GM21528 (cell line): ENCODE measurements around the gene TTF2.
"Not testable (repeated sequence)": the region's sequence is repeated elsewhere in the genome, so short reads cannot be mapped to it uniquely, and the experiment has no call there.

Source experiments
- ATAC-seq: cut with Tn5 transposase; IDR thresholded peaks from one replicate; pipeline ENCODE4 v1.9.1; 2021; ENCODE audit warnings: mild to moderate bottlenecking, moderate library complexity; ENCODE audit not compliant: unreplicated experiment, low FRiP score

TTF2 gene

GRCh38 chr1:117117697-117118096 lies 57.6 kb downstream of the TTF2 start:
- no peak for ATAC-seq

DNA sequence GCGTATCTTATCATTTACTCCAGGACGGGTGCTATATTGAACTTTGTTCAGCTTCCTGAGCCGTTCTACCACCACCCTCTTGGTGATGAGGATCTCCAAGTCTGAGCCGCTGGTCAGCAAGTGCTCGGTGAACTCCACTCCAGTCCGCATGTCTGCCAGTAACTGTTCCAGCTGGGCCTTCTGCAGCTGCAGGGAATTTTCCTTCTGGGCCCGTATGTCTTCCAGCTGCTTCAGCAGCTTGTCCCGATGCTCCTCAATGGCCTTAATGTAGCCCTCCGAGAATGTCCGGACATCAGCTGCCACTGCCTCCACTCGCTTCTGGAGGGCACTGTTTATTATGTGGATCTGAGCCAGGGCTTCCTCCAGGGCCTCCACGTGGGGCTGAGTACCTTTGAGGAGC lies 58.0 kb downstream of the TTF2 start:
- ATAC-seq: no peak

GRCh38 chr1:117119144-117119543 lies 59.0 kb downstream of the TTF2 start:
- ATAC-seq: not testable (repeated sequence)

GRCh38 chr1:117120774-117121588 lies 60.9 kb downstream of the TTF2 start:
- ATAC-seq: peak; percentile 19

GRCh38 chr1:117121589-117122329 lies 61.6 kb downstream of the TTF2 start, which contains the start of gene TRIM45:
TRIM45 (minus strand) TSS chr1:117121749; CDS start chr1:117121201, 548 bp downstream.
- ATAC-seq: peak; percentile 93

DNA sequence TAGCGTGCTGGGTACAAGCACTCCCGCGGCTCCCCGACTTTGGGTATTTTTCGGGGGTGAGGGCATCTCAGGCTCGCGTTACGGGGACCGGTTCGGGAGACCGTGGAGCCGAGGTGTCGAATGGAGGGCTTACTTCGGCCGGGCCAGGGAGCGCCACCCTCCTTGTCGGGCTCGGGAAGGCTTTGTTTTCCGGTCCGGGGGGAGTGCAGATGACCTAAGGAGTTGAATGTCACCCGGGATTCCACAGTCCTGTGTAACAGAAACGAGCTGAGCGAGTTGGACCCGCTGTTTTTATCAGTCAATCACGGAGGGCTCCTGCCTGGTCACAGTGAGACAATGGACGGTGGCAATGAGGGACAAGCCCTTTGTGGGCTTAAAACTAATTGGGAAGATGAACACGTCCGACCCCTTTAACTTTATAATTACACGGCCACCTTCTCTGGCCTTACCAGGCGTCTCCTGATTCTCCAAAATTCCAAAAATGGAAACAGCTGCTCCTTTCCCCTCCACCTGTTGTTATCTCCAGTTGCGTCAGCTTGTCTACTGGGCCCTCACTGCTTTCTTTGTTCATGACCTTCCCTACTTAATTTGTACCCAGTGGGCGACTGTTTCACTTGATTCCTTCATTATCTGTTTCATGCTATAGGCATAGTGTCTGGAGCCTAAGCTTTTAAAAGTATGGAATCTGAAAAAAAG lies 62.4 kb downstream of the TTF2 start:
- no peak for ATAC-seq

DNA sequence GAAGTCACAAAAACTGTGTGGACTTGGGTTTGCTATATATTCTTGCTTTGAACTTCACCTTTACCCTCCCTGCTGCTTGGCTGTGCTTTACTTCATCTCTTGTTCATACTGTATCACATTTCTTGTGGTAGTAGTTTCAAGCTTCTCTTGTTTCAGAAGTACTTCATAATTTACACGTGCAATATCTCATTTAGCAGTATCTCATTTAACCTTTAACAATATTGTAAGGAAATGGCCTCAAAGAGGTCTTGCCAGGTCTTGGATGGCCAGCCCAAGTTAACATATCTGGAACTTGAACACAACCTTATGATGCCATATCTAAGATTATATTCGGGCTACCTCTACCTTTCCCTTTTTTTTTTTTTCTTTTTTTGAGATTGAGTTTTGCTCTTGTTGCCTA lies 63.1 kb downstream of the TTF2 start:
- ATAC-seq: no peak

DNA sequence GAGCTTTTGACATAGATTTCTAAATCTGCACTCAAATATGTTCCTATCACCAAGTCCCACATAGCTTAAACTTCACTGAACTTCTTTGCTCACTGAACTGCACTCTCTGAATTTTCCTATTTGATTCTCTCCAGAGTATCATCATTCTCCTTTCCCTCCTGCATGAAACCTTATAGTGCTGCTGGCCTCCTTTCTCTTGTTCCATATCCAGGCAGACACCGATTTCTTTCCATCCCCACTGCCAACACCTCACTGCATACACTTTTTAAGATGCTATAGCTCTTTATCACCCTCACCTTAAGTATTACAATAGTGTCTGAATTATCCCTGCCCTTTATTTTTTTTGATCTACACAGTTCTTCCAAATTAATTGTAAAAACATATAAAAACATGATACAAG lies 64.5 kb downstream of the TTF2 start:
- ATAC-seq: no peak

DNA sequence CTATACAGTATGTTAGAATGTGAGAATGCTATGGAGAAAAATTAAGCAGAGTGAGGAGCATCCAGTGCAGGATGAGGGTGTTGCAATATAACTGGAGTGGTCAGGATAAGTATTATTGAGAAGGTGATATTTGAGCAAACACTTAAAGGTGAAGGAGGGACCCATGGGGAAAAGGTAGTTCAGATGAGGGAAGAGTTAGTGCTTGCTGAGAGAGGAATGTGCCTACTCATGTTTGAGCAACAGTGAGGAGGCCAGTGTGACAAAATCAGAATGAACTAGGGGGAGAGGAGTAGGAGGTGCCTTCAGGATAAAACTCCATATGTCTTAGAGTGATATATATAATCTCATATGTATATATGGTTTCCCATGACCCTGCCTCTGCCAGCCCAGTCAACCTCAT lies 67.7 kb downstream of the TTF2 start:
- ATAC-seq: no peak

- no peak for ATAC-seq
These were observed 68.4 kb downstream of the TTF2 start for GRCh38 chr1:117128323-117129079.

DNA sequence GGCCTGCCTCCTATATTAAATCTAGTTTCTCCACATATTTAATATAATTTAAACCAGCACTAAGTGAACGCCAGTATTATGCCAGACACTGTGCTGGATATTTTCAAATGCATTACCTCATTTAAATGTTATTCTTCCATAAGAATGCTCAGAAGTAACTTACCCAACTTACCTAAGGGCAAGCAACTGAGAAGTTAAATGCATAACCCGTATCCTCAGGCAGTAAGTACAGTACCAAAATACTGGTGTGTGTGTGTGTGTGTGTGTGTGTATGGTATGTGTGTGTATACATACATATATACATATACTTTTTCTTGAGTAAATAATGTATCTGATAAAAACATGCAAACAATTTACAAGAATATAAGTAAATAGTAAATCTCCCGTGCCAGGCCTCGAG lies 70.4 kb downstream of the TTF2 start:
- ATAC-seq: no peak

DNA sequence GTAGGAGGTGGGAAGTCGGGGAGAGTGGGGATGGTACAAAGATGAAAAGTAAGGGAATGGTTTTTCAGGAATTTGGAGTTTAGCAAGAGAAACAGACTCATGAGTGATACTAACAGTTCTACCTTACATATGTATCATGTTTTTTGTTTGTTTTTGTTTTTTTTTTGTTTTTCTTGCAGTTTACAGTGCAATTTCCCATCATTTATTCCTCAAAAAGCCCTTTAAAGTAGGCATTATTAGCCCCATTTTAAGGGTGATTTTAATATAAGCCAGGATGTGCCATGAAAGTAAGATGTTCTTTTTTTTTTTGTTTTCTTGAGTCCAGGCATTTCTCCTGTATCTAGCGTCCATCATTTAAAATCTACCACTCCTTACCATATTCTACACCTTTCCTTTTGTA lies 75.2 kb downstream of the TTF2 start:
- ATAC-seq: no peak

- ATAC-seq: no peak
These were observed 76.6 kb downstream of the TTF2 start for GRCh38 chr1:117136749-117137148.

DNA sequence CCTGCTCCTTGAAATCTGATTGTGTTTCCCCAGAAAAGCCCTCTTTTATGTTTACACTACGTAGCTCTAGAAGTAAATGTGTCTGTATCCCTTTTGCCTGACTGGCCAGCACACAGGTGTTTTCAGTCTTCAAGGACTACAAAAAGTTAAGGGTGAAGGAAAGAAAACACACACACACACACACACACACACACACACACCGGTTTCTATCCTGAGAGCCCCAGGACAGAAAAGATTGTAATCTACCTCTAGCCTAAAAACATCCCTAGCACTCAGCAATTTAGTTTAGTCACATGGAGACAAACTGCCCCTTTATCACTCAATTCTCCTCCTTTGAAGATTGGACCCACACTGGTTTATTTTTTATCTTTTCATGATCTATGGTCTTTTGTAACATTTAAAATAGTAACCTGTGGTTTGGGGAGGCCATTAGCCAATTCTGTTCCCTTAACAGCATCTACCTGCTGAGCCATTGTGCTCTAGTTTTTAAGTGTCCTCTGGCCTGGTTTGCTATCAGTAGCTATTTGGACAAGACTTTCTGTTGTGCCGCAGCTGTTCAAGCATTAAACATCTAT lies 77.2 kb downstream of the TTF2 start:
- ATAC-seq: no peak

DNA sequence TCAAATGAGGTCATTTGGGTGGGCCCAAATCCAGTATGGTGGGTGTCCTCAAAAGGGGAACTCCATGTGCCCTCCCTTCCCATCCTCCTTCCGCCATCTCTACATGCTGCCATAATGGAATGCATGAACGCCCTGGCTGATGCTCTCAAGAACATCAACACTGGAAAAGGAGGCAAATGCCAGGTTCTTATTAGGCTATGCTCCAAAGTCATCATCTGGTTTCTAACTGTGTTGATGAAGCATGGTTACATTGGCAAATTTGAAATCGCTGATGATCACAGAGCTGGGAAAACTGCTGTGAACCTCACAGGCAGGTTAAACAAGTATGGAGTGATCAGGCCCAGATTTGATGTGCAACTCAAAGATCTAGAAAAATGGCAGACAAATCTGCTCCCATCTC lies 78.0 kb downstream of the TTF2 start:
- no peak for ATAC-seq

DNA sequence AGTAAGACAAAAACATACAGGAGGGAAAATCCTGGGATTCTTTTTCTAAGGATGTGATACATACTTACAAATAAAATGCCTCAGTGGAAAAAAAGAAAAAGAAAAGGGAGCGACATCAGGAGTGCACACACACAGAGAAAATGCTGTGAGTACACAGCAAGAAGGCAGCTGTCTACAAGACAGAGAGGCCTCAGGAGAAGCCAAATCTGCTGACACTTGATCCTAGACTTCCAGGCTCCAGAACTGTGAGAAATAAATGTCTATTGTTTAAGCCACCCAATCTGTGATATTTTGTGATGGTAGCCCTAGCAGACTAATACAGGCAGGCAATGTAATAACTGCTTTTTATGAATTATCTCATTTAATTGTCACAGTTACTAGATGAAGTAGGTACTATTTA lies 78.4 kb downstream of the TTF2 start:
- no peak for ATAC-seq

DNA sequence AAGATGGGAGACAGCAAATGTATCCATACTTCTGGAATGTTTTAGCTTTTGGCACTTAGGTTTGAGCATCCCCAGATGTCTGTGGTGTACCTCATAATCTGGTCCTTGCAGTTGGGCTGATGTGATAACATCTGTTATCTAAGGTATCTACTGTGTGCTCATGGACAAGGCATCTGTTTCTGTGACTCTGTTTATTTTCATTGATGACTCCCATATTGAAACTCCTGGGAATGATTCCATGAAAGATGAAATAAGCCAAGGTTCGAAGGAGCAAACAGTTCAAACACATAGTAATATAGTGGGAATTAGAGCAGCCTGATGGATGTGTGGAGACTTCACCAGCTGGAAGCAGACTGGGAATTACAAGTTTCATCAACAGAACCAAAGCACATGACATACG lies 82.1 kb downstream of the TTF2 start:
- no peak for ATAC-seq

DNA sequence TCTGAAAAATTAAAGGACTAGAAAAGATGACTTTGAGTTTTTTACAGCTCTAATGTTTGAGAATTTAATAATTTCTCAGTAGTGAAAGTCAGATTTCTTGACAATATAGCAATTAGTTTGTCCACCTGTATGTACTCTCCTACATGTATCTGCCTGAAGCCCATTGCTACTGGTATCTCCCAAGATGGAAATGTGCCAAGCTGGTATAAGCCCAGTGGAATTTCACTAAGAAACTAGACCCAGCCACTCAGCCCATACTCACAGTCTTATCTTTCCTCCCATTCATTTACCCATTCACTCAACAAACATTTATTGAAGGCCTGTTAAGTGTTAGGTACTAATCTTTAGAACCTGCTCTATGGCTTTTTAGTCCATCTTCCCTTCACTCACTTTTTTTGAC lies 83.0 kb downstream of the TTF2 start:
- ATAC-seq: no peak

DNA sequence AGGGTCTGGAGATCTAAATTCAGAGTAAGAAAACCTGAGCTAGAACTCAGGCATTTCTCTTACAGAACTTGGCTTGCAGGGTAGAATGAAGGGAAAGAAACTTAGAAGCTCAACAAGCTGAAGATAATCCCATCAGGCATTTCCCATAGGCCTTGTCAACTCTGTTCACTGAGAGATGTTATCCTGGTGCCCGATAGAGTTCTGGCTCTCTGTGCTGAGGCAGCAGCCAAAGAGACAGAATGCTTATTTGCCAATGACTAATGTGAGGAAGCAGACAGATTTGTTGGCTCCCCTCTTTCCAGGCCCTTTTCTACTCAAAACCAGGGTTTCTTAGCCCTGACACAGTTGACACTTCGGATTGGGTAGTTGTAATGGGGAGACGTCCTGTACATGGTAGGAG lies 83.7 kb downstream of the TTF2 start:
- ATAC-seq: no peak

DNA sequence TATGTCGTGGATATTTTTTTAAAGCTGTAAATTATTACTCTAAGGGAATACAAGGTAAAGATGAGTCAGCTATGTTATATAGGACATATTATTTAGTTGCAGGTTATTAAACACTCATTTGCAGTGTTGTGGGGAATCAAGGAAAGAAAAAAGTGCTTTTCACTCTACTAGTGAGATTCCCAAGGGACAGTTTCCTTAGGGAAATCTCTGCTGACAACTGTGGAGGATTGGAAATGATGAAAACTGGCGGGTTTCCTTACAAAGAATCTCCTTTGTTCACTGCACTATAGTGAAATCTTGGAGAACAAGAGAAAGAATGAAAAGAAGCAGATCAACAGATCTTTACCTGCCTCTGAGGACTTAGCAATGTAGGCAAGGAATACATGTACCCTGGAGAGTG lies 85.9 kb downstream of the TTF2 start:
- ATAC-seq: no peak
